ENCODE measurements around the gene PNCK. TPM values are rescaled to one million over a fixed set of nuclear protein-coding genes. Genes with fewer than 3 reads are reported as not detected.

PNCK gene
- total and polyA plus RNA-seq, 12 donors = 0.42 to 6.5 (median 1.2) TPM; not detected in 2

DNA sequence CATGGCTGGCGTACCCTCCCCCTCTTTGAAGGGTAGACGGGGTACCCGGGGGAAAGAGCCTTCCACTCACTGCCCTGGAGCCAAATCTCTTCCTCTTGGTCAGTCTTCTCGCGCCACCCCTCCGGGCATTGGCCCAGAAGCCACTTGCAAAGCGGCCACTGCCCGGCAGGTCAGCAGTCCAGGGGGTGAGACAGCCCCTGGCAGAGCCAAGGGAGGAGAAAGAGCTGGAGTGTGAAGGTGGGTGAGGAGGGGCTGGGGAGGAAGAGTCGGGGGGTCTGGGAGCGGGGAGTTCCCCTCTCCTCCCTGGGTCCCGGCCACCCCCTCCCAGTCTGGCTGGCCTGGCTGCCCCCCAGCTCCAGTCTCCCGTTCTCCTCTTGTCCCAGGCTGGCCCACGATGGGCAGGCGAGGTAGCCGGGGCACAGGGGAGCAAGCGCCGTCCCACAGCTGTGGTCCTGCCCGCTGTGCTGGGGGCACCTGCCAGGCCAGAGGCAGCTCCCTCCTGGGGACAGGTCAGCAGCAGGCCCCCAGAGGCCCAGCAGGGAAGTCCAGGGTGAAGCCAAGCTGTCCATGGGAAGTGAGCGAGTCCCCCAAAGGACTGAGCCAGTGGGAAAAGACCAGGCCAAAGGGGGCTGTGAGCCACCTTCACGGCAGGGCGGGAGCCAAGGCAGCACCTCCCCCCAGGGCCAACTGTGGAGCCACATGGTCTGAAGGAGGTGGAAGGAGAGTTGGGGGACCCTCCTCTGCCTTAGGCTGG lies 48.2 kb downstream of the PNCK start:
- DNase-seq = no peak
- Histone ChIP-seq H3K4me3 (no peak overlapping the region), H3K27ac (no peak overlapping the region), H3K27me3 (peaks cover 7% of the 10 kb centered on the region), H3K36me3 (replicated peaks in 1 of 2) (no peaks in the 10 kb centered on the region), H3K9me3 (replicated peaks in 1 of 3) (no peaks in the 10 kb centered on the region), H3K4me1 (replicated peaks in 1 of 2) (no peaks in the 10 kb centered on the region)
- 87 to 91% (median 88%) methylated on average over 10 to 21 of the region's 21 CpGs; no CpG with 5 or more reads in 1 of the 4 donors for WGBS, 4 donors
- intact Hi-C loops (cut with DNase I) = no loop called here
- TF ChIP-seq, protein P1, sequence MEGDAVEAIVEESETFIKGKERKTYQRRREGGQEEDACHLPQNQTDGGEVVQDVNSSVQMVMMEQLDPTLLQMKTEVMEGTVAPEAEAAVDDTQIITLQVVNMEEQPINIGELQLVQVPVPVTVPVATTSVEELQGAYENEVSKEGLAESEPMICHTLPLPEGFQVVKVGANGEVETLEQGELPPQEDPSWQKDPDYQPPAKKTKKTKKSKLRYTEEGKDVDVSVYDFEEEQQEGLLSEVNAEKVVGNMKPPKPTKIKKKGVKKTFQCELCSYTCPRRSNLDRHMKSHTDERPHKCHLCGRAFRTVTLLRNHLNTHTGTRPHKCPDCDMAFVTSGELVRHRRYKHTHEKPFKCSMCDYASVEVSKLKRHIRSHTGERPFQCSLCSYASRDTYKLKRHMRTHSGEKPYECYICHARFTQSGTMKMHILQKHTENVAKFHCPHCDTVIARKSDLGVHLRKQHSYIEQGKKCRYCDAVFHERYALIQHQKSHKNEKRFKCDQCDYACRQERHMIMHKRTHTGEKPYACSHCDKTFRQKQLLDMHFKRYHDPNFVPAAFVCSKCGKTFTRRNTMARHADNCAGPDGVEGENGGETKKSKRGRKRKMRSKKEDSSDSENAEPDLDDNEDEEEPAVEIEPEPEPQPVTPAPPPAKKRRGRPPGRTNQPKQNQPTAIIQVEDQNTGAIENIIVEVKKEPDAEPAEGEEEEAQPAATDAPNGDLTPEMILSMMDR (IDR thresholded peaks at IDR 0.05) = no peak
- TF ChIP-seq POLR2A (IDR thresholded peaks at IDR 0.05) = no peak

DNA sequence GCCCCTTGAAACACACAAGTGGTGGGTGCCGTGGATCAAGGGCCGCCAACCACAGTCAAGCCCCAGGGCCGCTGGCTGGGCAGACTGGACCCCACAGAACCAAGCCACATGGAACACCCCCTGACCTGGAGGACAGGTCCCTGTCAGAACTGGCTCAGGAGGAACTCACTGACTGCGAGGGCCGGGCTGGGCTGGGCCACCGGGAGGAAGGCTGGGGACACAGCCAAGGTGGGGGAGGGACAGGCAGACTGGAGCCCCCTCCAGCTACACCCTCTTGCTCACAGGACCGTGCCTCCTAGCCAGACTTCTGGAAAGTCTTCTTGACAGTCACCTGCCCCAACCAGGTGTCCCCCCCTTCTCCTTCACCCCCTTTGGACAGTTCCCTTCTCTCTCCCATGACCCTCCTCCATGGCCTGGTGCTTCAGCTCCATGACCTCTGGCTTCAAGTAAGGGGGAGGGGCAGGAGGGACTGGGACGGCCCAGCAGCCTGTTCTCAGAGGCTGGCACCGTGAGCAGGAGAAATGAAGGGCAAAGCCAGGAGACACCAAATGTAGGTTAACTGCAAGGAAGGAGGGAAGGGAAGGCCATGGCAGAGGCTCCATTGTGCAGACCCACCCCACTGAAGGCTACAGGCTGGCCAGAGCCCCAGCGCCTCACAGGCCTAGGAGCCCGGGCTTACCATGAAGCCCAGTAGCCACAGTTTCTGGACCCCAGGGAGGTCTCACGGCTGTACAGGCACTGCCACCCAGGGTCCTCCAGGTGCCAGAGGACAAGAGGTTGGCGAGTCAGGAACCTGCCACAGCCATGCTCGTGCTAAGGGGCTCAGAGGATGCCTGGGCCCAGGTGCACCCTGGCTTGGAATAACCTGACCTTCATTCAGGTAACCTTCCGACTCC lies 49.2 kb downstream of the PNCK start:
- intact Hi-C loops (cut with DNase I) = no loop called here
- H3K36me3 ChIP-seq (replicated peaks in 1 of 2) = no peaks in the 10 kb centered on the region

DNA sequence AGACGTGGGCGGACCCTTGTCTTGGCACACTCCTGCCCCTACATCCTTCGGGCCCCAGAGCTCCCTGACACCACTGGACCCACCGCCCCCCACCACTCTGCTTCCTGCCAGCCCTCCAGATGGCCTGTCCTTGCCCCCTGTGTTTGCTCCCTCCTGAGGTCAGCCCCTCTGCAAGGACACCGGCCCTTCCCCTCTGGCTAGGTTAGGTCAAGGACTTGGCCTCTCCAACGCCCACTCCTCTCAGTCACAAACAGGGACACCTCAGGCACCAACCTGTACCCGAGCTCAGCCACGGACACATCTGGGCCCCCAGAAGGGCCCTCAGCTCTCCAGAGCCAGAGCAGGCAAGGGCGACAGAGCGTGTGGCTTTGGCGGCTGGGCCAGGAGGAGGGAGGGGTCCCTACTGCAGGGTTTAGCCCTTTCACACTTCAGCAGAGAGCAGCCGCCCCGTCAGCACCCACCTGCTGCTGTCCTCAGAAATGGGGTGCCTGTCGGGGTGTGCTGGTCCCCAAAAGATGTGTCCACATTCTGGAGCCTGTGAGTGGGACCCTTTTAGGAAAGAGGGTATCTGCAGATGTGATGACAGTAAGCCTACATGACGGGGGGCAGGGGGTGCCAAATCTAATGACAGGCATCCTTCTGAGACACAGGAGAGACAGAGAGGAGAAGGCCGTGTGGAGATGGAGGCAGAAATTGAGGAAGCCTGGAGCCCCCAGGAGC lies 50.1 kb downstream of the PNCK start:
- DNase-seq = no peak
- TF ChIP-seq POLR2A (IDR thresholded peaks at IDR 0.05) = no peak
- TF ChIP-seq, protein P1 (IDR thresholded peaks at IDR 0.05) = no peak
- Histone ChIP-seq H3K27ac (no peak overlapping the region), H3K4me3 (no peak overlapping the region), H3K9me3 (replicated peaks in 1 of 3) (no peaks in the 10 kb centered on the region), H3K36me3 (replicated peaks in 1 of 2) (no peaks in the 10 kb centered on the region), H3K4me1 (replicated peaks in 1 of 2) (no peaks in the 10 kb centered on the region), H3K27me3 (peaks cover 10% of the 10 kb centered on the region)
- intact Hi-C loops (cut with DNase I) = no loop called here
- WGBS, 4 donors = 74 to 77% (median 77%) methylated on average over 6 to 16 of the region's 16 CpGs

More for the DNA sequence above, 49.2 kb downstream of the PNCK start:
- WGBS, 4 donors = 67 to 94% (median 85%) methylated on average over 3 to 15 of the region's 15 CpGs
- Histone ChIP-seq H3K9me3 (replicated peaks in 1 of 3) (no peaks in the 10 kb centered on the region), H3K4me3 (no peak overlapping the region), H3K27ac (no peak overlapping the region), H3K27me3 (peaks cover 7% of the 10 kb centered on the region), H3K4me1 (replicated peaks in 1 of 2) (no peaks in the 10 kb centered on the region)
- no peak for DNase-seq
- TF ChIP-seq POLR2A (IDR thresholded peaks at IDR 0.05) = no peak
- TF ChIP-seq, protein P1 (IDR thresholded peaks at IDR 0.05) = no peak

Measured in adrenal gland (tissue), 12 donors.